Astrocyte (in vitro differentiated cells and primary cell): Measurements from ENCODE around the gene VLDLR.

Experiments
- CTCF ChIP-seq: IDR thresholded peaks from 2 replicates; pipeline ENCODE4 v1.5.1; 2011; ENCODE audit warnings: low read depth, mild to moderate bottlenecking, inconsistent platforms, low read length, moderate library complexity; ENCODE audit not compliant: insufficient read depth
- EZH2 ChIP-seq: IDR thresholded peaks from 2 replicates; pipeline ENCODE4 v1.6.1; 2012; ENCODE audit warnings: mild to moderate bottlenecking, low read length, inconsistent platforms; ENCODE audit not compliant: insufficient read depth

DNA sequence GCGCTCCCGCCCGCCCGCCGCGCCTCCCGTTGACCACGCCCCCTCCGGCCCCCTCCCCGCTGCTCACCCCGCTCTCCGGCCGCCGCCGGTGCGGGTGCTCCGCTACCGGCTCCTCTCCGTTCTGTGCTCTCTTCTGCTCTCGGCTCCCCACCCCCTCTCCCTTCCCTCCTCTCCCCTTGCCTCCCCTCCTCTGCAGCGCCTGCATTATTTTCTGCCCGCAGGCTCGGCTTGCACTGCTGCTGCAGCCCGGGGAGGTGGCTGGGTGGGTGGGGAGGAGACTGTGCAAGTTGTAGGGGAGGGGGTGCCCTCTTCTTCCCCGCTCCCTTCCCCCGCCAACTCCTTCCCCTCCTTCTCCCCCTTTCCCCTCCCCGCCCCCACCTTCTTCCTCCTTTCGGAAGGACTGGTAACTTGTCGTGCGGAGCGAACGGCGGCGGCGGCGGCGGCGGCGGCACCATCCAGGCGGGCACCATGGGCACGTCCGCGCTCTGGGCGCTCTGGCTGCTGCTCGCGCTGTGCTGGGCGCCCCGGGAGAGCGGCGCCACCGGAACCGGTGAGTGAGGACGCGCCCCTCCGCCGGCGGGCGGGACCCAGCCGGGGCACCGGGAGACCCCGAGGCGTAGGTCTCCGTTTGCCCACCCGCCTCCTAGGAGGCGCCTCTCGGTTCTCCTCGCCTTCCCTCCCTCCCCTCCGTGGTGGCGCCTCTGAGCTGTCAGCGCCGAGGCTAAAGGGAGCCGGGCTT lies at the start of gene VLDLR:
- no peak for TF ChIP-seq EZH2
- no peak for TF ChIP-seq CTCF
